K562 (cell line): ENCODE results near the gene STAU1. TPM values are rescaled to one million over a fixed set of nuclear protein-coding genes. Genes with fewer than 3 reads are reported as not detected.

Experiments
- ATAC-seq: fragments of 200-7000 bp; cut with Tn5 transposase; 3 replicates; pipeline ENCODE4 v1.9.1; 2020; ENCODE audit warnings: moderate library complexity
- BruUV-seq: library from RNA; stranded (reverse); fragments of 400-500 nt; replicated peaks from 2 replicates; lab custom pipeline; 2021; lab: Mats Ljungman, UMichigan
- CTCF ChIA-PET: fragments of 300-600 bp; formaldehyde crosslinking; extraction: SDS; loops from one replicate; lab custom pipeline; 2021; ENCODE audit warnings: low intra/inter-chr PET ratio; lab: Yijun Ruan, JAX
- POLR2A ChIA-PET: fragments of 300-600, 350-650 bp; sonication (Branson Sonifier 250); formaldehyde crosslinking; extraction: SDS; loops from one replicate; lab custom pipeline; 2021; ENCODE audit warnings: antibody characterized with exemption, inconsistent platforms; lab: Yijun Ruan, JAX
- DNase-seq, 4 experiments: peaks; one replicate each; pipeline versions ENCODE4 v3.0.0 to v3.0.0-alpha.2; 2011 to 2018; ENCODE audit warnings: low spot score in 3 of 4, mixed read lengths in 3 of 4; ENCODE audit errors: extremely low read depth in 1 of 4
- FAIRE-seq: peaks from 2 replicates; lab custom pipeline; 2011; peaks lifted over from hg19 to GRCh38; lab: Jason Lieb, UNC
- H2AFZ ChIP-seq: 2 replicates; pipeline ENCODE4 v1.6.0; 2011; ENCODE audit warnings: low read depth, low read length, control low read depth, inconsistent platforms
- H3K27ac ChIP-seq: fragments of 200-600 bp; 3 replicates; pipeline ENCODE4 v1.8.0; 2011; ENCODE audit warnings: low read depth, mild to moderate bottlenecking, control low read depth, inconsistent platforms, low read length, moderate library complexity, mixed read lengths; ENCODE audit errors: extremely low read depth
- H3K27me3 ChIP-seq, 2 experiments: fragments of 300-600 bp in 1 of 2; 2 replicates in 1 of 2; 3 replicates in 1 of 2; pipeline versions ENCODE4 v1.6.0 to v1.8.0; 2011; ENCODE audit warnings: inconsistent platforms in 2 of 2, low read length in 2 of 2, mild to moderate bottlenecking in 1 of 2, mixed read lengths in 1 of 2, moderate library complexity in 1 of 2; ENCODE audit not compliant: control insufficient read depth in 2 of 2, insufficient read depth in 2 of 2
- H3K36me3 ChIP-seq: fragments of 300-600 bp; 3 replicates; pipeline ENCODE4 v1.8.0; 2011; ENCODE audit warnings: mild to moderate bottlenecking, low read length, inconsistent platforms; ENCODE audit not compliant: control insufficient read depth, insufficient read depth
- H3K4me1 ChIP-seq, 2 experiments: fragments of 200-600 bp in 1 of 2; replicated peaks in 1 of 2; 2 replicates in 1 of 2; 3 replicates in 1 of 2; pipeline versions ENCODE4 v1.5.1 to v1.8.0; 2011; ENCODE audit warnings: inconsistent platforms in 2 of 2, low read length in 2 of 2, mild to moderate bottlenecking in 1 of 2, mixed read lengths in 1 of 2, moderate library complexity in 1 of 2; ENCODE audit not compliant: control insufficient read depth in 2 of 2, insufficient read depth in 2 of 2
- H3K4me2 ChIP-seq: 2 replicates; pipeline ENCODE4 v1.6.1; 2011; ENCODE audit warnings: low read length, control low read depth, inconsistent platforms, mixed read lengths; ENCODE audit not compliant: insufficient read depth
- H3K4me3 ChIP-seq: fragments of 200-600 bp; sonication (generic), shearing (Covaris generic); 2 replicates; pipeline ENCODE4 v1.5.1; 2016; ENCODE audit warnings: control low read depth, inconsistent platforms
- H3K79me2 ChIP-seq: fragments of 200-600 bp; 3 replicates; pipeline ENCODE4 v1.8.0; 2011; ENCODE audit warnings: low read length, inconsistent platforms; ENCODE audit not compliant: control insufficient read depth, insufficient read depth
- H3K9ac ChIP-seq, 2 experiments: 2 replicates each; pipeline versions ENCODE4 v1.6.0 to v1.6.1; 2011; ENCODE audit warnings: low read depth in 2 of 2, low read length in 2 of 2, control low read depth in 1 of 2, inconsistent platforms in 1 of 2, mild to moderate bottlenecking in 1 of 2, mixed read lengths in 1 of 2; ENCODE audit not compliant: insufficient read depth in 1 of 2
- H3K9me1 ChIP-seq: one replicate; pipeline ENCODE4 v1.6.0; 2011; ENCODE audit warnings: inconsistent platforms, mild to moderate bottlenecking, low read length, moderate library complexity; ENCODE audit not compliant: control insufficient read depth, insufficient read depth
- H3K9me3 ChIP-seq: replicated peaks from 2 replicates; pipeline ENCODE4 v1.5.1; 2011; ENCODE audit warnings: low read depth, low read length, inconsistent platforms; ENCODE audit not compliant: control insufficient read depth, insufficient read depth
- H4K20me1 ChIP-seq: replicated peaks from 2 replicates; pipeline ENCODE4 v1.6.1; 2011; ENCODE audit warnings: low read length, inconsistent platforms, mixed read lengths; ENCODE audit not compliant: control insufficient read depth, insufficient read depth
- ATF4 ChIP-seq: fragments of 450-650 bp; formaldehyde crosslinking; IDR thresholded peaks from 2 replicates; pipeline ENCODE4 v1.4.0; 2022; ENCODE audit warnings: mild to moderate bottlenecking, moderate library complexity
- CTCF ChIP-seq, 3 experiments: IDR thresholded peaks in 2 of 3; conservative IDR thresholded peaks in 1 of 3; 2 replicates each; pipeline ENCODE4 v1.5.1; 2011 to 2012; ENCODE audit warnings: low read length in 3 of 3, mild to moderate bottlenecking in 3 of 3, control low read depth in 2 of 3, improper control_type of control experiment in 1 of 3, inconsistent platforms in 1 of 3, low read depth in 1 of 3, mixed read lengths in 1 of 3, moderate library complexity in 1 of 3; ENCODE audit not compliant: insufficient read depth in 2 of 3
- FOXK2 ChIP-seq, 2 experiments: fragments of 450-650 bp; IDR thresholded peaks in 1 of 2; conservative IDR thresholded peaks in 1 of 2; 2 replicates each; pipeline ENCODE4 v1.6.1; 2016; ENCODE audit warnings: low read depth in 2 of 2, mild to moderate bottlenecking in 1 of 2
- JUND ChIP-seq, 2 experiments: IDR thresholded peaks; 2 replicates in 1 of 2; 3 replicates in 1 of 2; pipeline ENCODE4 v1.6.1; 2011; ENCODE audit warnings: borderline replicate concordance in 2 of 2, low read depth in 2 of 2, low read length in 2 of 2, improper control_type of control experiment in 1 of 2, missing biosample characterization in 1 of 2, missing genetic modification characterization in 1 of 2, missing genetic modification reagents in 1 of 2
- KLF16 ChIP-seq: IDR thresholded peaks from 2 replicates; pipeline ENCODE4 v1.6.1; 2016; ENCODE audit warnings: antibody characterized with exemption
- L3MBTL2 ChIP-seq: fragments of 450-650 bp; IDR thresholded peaks from 2 replicates; pipeline ENCODE4 v1.6.1; 2016; ENCODE audit warnings: mild to moderate bottlenecking, moderate library complexity
- RCOR1 ChIP-seq, 2 experiments: IDR thresholded peaks; 2 replicates each; pipeline ENCODE4 v1.6.1; 2012; ENCODE audit warnings: low read depth in 2 of 2, low read length in 2 of 2, borderline replicate concordance in 1 of 2, improper control_type of control experiment in 1 of 2
- SMC3 ChIP-seq: conservative IDR thresholded peaks from 2 replicates; pipeline ENCODE4 v1.6.1; 2011; ENCODE audit warnings: low read depth, low read length, improper control_type of control experiment; ENCODE audit not compliant: insufficient read depth
- ZNF449 ChIP-seq: fragments of 250-450 bp; sonication (Bioruptor Pico); IDR thresholded peaks from 2 replicates; pipeline ENCODE4 v1.8.0; 2022; ENCODE audit warnings: moderate library complexity, mild to moderate bottlenecking, inconsistent platforms
- ZNF592 ChIP-seq: fragments of 450-650 bp; IDR thresholded peaks from 2 replicates; pipeline ENCODE4 v1.6.1; 2017; ENCODE audit warnings: antibody characterized with exemption, mild to moderate bottlenecking
- WGBS: fragments of 100-300 bp; shearing (Covaris generic); methylation state at CpG from one replicate; pipeline ENCODE4 v1.1.6; 2016; ENCODE audit warnings: low coverage, mixed read lengths; ENCODE audit not compliant: insufficient coverage; ENCODE audit errors: missing lambda C conversion rate; 5-methylcytosine and 5-hydroxymethylcytosine counted together
- in situ Hi-C: fragments of 300-500 bp; cut with MboI; formaldehyde crosslinking; loops from 4 replicates; pipeline ENCODE4 v1.15.0; 2018; ENCODE audit warnings: inconsistent platforms, mixed read lengths
- intact Hi-C: fragments of 100-400 bp; cut with micrococcal nuclease; formaldehyde crosslinking; loops from 2 replicates; pipeline ENCODE4 v1.14.2; 2022
- polyA plus RNA-seq, 8 experiments: library from polyadenylated mRNA; depleted of rRNA in 4 of 8; stranded (reverse) in 5 of 8; unstranded in 3 of 8; fragments of >200 nt; fragmentation: Nextera tagmentation in 2 of 8; fragmentation: Illumina TruSeq in 1 of 8; extraction: Ambion mirVana in 2 of 8; extraction: Trizol in 1 of 8; gene quantifications; 2 replicates each; pipeline versions ENCODE4 v1.2.1 to v1.2.3, GENCODE V29; 2011 to 2014; ENCODE audit warnings: inconsistent platforms in 1 of 8, missing spikeins in 1 of 8
- total RNA-seq, 7 experiments: library from RNA; depleted of rRNA in 6 of 7; stranded (reverse); fragments of >200 nt in 6 of 7; fragmentation: Illumina TruSeq in 2 of 7; extraction: Trizol in 2 of 7; gene quantifications; 2 replicates each; pipeline versions ENCODE4 v1.2.1 to v1.2.3, GENCODE V29; 2011 to 2021; ENCODE audit warnings: low replicate concordance in 1 of 7

Gene STAU1
- total and polyA plus RNA-seq, 9 of the 15 experiments (the other 6 are each of a cell fraction or from before 2014, with no cell fraction given) = 18.0 to 106 (median 50.6) TPM

- Histone ChIP-seq H3K79me2 (peaks cover 22% of the 10 kb centered on the region), H4K20me1 (no peaks in the 10 kb centered on the region), H3K4me3 (0 out of 2 replicates have a peak overlapping the region, but pooled peaks have one; percentile 0), H3K27ac (no peak overlapping the region), H2AFZ (peak overlapping the region; percentile 86), H3K9ac (peak overlapping the region; percentile 8 to 13; a peak in 2 of 4 replicates), H3K9me1 (no peaks in the 10 kb centered on the region), H3K36me3 (peaks cover 15% of the 10 kb centered on the region; the same call in 2 of the 3 replicates), H3K4me1 (peaks cover 14 to 19% of the 10 kb centered on the region in 2 experiments; a peak in 4 of 5 replicates), H3K4me2 (peak overlapping the region; percentile 38), H3K9me3 (no peaks in the 10 kb centered on the region), H3K27me3 (no peaks in the 10 kb centered on the region)
- ChIA-PET CTCF (interaction anchor here (1.9 kb wide), 1 partner anchor 85 kb away, joined by 15 read pairs; no protein-coding TSS in a partner anchor), POLR2A (interaction anchor here (0.6 to 1.6 kb wide), 4 partner anchors 35 to 116 kb away, joined by 3 to 4 read pairs (median 3); no protein-coding TSS in a partner anchor)
- BruUV-seq = no TSS peak
- DNase-seq (peak; percentile 69 to 95 (median 74)), FAIRE-seq (peak; percentile 99), ATAC-seq (peak; percentile 80)
- intact Hi-C loops (loop anchor here (1.0 to 5.0 kb wide), 3 partner anchors 35 to 230 kb away; no protein-coding TSS in a partner anchor), in situ Hi-C loops (loop anchor here (5.0 kb wide), 1 partner anchor 85 kb away; no protein-coding TSS in a partner anchor)
- WGBS = 18% methylated on average over 11 of the region's 11 CpGs
- TF ChIP-seq FOXK2 (conservative IDR thresholded peaks at IDR 0.05 in 1 of 2, IDR thresholded peaks at IDR 0.05 in 1 of 2; ENCODE audit: low read depth in 2 of 2) (peak in 1 of 2 experiments; percentile 33; a peak in 1 of 4 replicates), KLF16 (0 out of 2 replicates have a peak, but pooled peaks have one; percentile 53), ZNF592 (peak; percentile 37; the same call in 1 of the 2 replicates), ATF4 (no peak), ZNF449 (CRISPR knock-in tag) (no peak), L3MBTL2 (peak; percentile 31; the same call in 1 of the 2 replicates), SMC3 (peak; percentile 73), RCOR1 (IDR thresholded peaks at IDR 0.05; ENCODE audit: borderline replicate concordance in 1 of 2, low read depth in 2 of 2, low read length in 2 of 2) (0 out of 4 replicates have a peak, but pooled peaks of 1 of the 2 experiments have one; percentile 31), CTCF (IDR thresholded peaks at IDR 0.05 in 2 of 3, conservative IDR thresholded peaks at IDR 0.05 in 1 of 3; ENCODE audit: insufficient read depth in 2 of 3, low read depth in 1 of 3, low read length in 3 of 3) (peak; percentile 87 to 98 (median 89)), JUND (IDR thresholded peaks at IDR 0.05; ENCODE audit: borderline replicate concordance, low read depth, low read length) (0 out of 2 replicates have a peak, but pooled peaks have one; percentile 28), JUND (tag; IDR thresholded peaks at IDR 0.05; ENCODE audit: borderline replicate concordance, low read depth, low read length) (no peak)
These were observed 29.0 kb upstream of the STAU1 start for GRCh38 chr20:49216991-49217578.
